ENCODE measurements around the gene A3GALT2.

GRCh38 chr1:33316601-33317000 is 4.3 kb downstream of the A3GALT2 start:
- no peak for TF ChIP-seq POLR2AphosphoS5 (IDR thresholded peaks at IDR 0.05; ENCODE audit: low read depth, low read length)
- TF ChIP-seq REST (IDR thresholded peaks at IDR 0.05; ENCODE audit: insufficient read depth in 1 of 2, low read depth in 2 of 2, low read length in 2 of 2): no peak
- TF ChIP-seq SIN3A (IDR thresholded peaks at IDR 0.05; ENCODE audit: borderline replicate concordance, insufficient read depth, low read length): no peak
